Measurements from ENCODE around the gene LATS1. TPM values are rescaled to one million over a fixed set of nuclear protein-coding genes. Genes with fewer than 3 reads are reported as not detected.
"Not testable (repeated sequence)": the region's sequence is repeated elsewhere in the genome, so short reads cannot be mapped to it uniquely, and the experiment has no call there.

The LATS1 gene
- total RNA-seq, 1 experiment from 2014 or later = 20.7 TPM

DNA sequence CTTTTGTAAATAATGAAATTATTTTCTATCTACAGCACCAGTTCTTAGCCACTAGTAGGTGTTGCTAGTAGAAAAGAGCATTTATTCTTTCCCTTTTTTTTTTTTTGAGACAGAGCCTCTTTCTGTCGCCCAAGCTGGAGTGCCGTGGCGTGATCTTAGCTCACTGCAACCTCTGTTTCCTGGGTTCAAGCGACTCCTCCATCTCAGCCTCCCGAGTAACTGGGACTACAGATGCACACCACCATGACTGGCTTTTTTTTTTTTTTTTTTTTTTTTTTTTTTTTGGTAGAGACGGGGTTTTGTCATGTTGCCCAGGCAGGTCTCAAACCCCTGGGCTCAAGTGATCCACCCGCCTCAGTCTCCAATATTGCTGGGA lies 38.3 kb upstream of the LATS1 start:
- TF ChIP-seq, protein P1, sequence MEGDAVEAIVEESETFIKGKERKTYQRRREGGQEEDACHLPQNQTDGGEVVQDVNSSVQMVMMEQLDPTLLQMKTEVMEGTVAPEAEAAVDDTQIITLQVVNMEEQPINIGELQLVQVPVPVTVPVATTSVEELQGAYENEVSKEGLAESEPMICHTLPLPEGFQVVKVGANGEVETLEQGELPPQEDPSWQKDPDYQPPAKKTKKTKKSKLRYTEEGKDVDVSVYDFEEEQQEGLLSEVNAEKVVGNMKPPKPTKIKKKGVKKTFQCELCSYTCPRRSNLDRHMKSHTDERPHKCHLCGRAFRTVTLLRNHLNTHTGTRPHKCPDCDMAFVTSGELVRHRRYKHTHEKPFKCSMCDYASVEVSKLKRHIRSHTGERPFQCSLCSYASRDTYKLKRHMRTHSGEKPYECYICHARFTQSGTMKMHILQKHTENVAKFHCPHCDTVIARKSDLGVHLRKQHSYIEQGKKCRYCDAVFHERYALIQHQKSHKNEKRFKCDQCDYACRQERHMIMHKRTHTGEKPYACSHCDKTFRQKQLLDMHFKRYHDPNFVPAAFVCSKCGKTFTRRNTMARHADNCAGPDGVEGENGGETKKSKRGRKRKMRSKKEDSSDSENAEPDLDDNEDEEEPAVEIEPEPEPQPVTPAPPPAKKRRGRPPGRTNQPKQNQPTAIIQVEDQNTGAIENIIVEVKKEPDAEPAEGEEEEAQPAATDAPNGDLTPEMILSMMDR (IDR thresholded peaks at IDR 0.05; ENCODE audit: unreplicated experiment) = no peak
- H3K27me3 Mint-ChIP-seq (ENCODE audit: unreplicated experiment) = no peaks in the 10 kb centered on the region
- no peak for DNase-seq
- H3K27ac Mint-ChIP-seq (ENCODE audit: unreplicated experiment) = no peak overlapping the region
- CTCF ChIA-PET = interaction anchor here (0.6 kb wide), 1 partner anchor 103 kb away, joined by 6 read pairs; no protein-coding TSS in a partner anchor
- H3K9me3 Mint-ChIP-seq (ENCODE audit: low read depth, unreplicated experiment) = no peaks in the 10 kb centered on the region
- BruUV-seq (replicated peaks) = no TSS peak
- intact Hi-C loops (cut with micrococcal nuclease; ENCODE audit: unreplicated experiment) = no loop called here
- H3K4me3 Mint-ChIP-seq (ENCODE audit: low read depth, unreplicated experiment) = no peak overlapping the region
- H3K36me3 Mint-ChIP-seq (ENCODE audit: insufficient read depth, unreplicated experiment) = no peaks in the 10 kb centered on the region
- H3K4me1 Mint-ChIP-seq (ENCODE audit: low read depth, unreplicated experiment) = no peaks in the 10 kb centered on the region

DNA sequence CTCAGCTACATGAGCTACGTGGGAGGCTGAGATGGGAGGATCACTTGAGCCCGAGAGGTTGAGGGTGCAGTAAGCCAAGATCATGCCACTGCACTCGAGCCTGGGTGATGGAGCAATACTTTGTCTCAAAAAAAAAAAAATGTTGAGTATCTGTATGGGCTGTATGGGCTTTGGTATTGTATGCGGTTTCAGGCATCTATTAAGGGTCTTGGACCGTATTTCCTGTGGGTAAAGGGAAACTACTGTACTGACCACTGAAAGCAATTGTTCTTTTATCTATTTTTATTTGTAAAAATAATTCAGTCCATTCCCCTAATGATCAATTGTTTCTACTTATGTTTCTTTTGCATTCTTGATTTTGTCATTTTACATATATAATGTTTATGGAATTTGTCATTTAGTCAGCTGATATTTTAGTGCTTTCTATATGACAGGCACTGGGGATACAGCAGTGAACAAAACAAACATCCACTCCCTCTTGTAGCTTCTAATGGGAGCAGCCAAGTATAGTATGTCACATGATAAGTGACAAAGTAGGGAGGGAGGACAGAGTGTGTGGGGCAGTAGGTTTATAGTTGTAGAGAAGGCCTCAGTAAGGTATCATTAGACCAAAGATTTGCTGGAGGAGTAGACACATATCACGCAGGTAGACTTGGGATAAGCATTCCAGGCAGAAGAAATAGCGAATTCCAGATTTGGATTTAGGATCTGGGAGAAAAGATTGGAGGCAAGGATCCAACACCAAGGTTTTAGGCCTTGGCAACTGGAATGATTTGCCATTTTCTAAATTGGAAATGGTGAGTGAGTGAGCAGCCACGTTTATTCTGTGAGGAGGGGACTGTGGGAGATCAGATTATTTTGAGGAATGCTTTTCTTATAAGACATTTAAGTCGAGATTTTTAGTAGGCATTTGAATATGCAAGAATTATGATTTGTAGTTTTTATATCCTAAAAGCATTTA lies 37.7 kb upstream of the LATS1 start:
- H3K4me3 Mint-ChIP-seq (ENCODE audit: low read depth, unreplicated experiment) = no peak overlapping the region
- no peak overlapping the region for H3K27ac Mint-ChIP-seq (ENCODE audit: unreplicated experiment)
- H3K4me1 Mint-ChIP-seq (ENCODE audit: low read depth, unreplicated experiment) = no peaks in the 10 kb centered on the region
- no TSS peak for BruUV-seq (replicated peaks)
- intact Hi-C loops (cut with micrococcal nuclease; ENCODE audit: unreplicated experiment) = no loop called here
- TF ChIP-seq, protein P1 (IDR thresholded peaks at IDR 0.05; ENCODE audit: unreplicated experiment) = no peak
- peaks cover 5% of the 10 kb centered on the region for H3K36me3 Mint-ChIP-seq (ENCODE audit: insufficient read depth, unreplicated experiment)
- H3K9me3 Mint-ChIP-seq (ENCODE audit: low read depth, unreplicated experiment) = no peaks in the 10 kb centered on the region
- no peak for DNase-seq
- CTCF ChIA-PET = no interaction called here
- H3K27me3 Mint-ChIP-seq (ENCODE audit: unreplicated experiment) = no peaks in the 10 kb centered on the region

- intact Hi-C loops (cut with micrococcal nuclease; ENCODE audit: unreplicated experiment) = no loop called here
- TF ChIP-seq, protein P1 (IDR thresholded peaks at IDR 0.05; ENCODE audit: unreplicated experiment) = no peak
- Mint-ChIP-seq H3K27ac (ENCODE audit: unreplicated experiment) (no peak overlapping the region), H3K36me3 (ENCODE audit: insufficient read depth, unreplicated experiment) (peaks cover 14% of the 10 kb centered on the region), H3K9me3 (ENCODE audit: low read depth, unreplicated experiment) (no peaks in the 10 kb centered on the region), H3K4me1 (ENCODE audit: low read depth, unreplicated experiment) (no peaks in the 10 kb centered on the region), H3K4me3 (ENCODE audit: low read depth, unreplicated experiment) (no peak overlapping the region), H3K27me3 (ENCODE audit: unreplicated experiment) (no peaks in the 10 kb centered on the region)
- CTCF ChIA-PET = no interaction called here
- DNase-seq = no peak
- no TSS peak for BruUV-seq (replicated peaks)
Observed at GRCh38 chr6:149754548-149754947, 36.6 kb upstream of the LATS1 start.

GRCh38 chr6:149753374-149753637 lies 35.4 kb upstream of the LATS1 start:
- H3K4me1 Mint-ChIP-seq (ENCODE audit: low read depth, unreplicated experiment); H3K27me3 Mint-ChIP-seq (ENCODE audit: unreplicated experiment); BruUV-seq (replicated peaks); DNase-seq; H3K4me3 Mint-ChIP-seq (ENCODE audit: low read depth, unreplicated experiment); H3K27ac Mint-ChIP-seq (ENCODE audit: unreplicated experiment); intact Hi-C loops (cut with micrococcal nuclease; ENCODE audit: unreplicated experiment); H3K9me3 Mint-ChIP-seq (ENCODE audit: low read depth, unreplicated experiment): not testable (repeated sequence)
- CTCF ChIA-PET = interaction anchor here (0.6 kb wide), 1 partner anchor 32 kb away, joined by 3 read pairs; no protein-coding TSS in a partner anchor
- peaks cover 19% of the 10 kb centered on the region for H3K36me3 Mint-ChIP-seq (ENCODE audit: insufficient read depth, unreplicated experiment)
